GM21447 (cell line): Measurements from ENCODE around the gene CACNA1E.

ENCODE experiments used
- ATAC-seq: cut with Tn5 transposase; IDR thresholded peaks from one replicate; pipeline ENCODE4 v1.9.1; 2021; ENCODE audit not compliant: unreplicated experiment

Gene CACNA1E

DNA sequence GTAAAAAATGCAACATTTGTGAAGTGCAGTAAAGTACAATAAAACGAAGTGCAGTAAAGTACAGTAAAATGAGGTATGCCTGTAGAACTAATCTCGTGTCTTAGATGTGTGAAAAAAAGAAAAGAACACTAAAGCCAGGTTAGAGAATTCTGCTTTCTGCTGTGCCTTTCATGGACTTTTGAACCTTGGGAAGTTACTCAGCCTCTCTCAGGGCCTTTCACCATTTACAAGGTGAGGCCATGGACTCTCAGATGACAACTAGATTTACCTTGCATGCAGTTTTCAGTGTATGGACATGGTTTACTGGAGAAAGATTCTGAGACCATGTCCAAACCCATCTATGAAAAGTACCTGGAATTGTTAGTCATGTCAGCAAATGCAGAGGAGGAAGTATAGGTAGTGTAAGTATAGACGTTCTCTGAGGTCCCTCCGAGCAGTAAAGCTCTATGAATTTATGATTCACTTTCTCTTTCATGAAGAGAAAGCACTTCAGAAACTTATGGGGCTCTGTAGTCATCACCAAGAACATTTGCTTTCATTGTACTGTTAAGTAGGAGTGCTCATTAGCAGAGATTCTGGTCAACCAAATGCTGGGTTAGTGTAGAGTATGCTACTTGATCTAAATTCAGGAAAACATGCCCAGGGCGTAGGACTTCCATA lies 143.1 kb downstream of the CACNA1E start:
- ATAC-seq, result no peak

DNA sequence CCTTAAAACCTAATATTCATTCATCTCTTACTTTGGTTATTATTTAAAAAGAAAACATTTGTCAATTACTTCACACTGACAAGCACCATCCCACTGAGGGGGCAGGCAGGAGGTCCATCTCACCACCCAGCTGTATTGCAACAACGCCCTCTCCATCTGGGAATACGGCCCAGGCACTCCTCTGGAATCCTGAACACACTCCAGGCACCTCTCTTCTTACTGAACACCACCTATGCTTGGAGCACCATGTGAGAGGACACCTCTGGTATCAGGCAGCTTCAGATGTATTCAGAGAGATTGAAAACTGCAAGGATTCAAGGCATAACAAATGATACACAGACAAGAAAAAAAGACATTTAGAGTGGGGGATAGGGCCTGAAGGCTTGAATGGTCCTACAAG lies 147.1 kb downstream of the CACNA1E start:
- no peak for ATAC-seq

DNA sequence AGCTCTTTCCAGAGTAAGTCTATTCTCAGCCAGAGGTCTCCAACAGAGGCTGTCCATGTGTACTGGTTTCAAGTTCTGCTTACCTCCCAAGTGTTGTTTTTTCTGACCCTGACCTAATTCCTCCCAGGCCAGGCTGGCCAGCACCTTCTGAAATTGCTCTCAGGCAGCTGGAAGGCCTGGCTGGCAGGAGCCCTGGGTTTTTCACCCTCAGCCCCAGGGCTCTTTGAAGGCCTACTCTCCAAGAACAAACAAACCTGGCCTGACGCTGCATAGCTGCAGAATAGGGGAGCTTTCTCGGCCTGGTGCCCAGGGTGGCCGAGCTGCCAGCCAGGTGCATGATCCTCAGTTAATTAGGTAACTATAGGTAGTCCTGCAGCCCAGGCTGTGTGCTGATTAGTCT lies 147.5 kb downstream of the CACNA1E start:
- no peak for ATAC-seq

DNA sequence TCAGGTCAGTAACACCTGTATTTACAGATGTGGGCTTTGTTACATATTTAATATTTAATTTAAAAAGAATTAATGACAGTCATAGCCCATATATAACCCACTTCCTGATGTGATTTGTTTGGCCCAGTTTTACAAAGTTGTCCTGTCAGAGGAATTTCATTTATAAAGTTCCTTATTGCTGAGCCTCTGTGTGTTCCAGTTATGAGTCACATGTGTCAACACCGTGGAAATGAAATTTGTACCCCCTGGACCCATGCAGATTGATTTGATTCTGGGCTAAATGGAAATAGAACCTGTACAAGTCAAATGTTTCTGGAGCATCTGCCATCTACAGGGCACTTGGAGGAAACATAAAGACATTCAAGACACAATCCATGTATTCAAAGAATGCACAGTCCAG lies 149.2 kb downstream of the CACNA1E start:
- no peak for ATAC-seq

DNA sequence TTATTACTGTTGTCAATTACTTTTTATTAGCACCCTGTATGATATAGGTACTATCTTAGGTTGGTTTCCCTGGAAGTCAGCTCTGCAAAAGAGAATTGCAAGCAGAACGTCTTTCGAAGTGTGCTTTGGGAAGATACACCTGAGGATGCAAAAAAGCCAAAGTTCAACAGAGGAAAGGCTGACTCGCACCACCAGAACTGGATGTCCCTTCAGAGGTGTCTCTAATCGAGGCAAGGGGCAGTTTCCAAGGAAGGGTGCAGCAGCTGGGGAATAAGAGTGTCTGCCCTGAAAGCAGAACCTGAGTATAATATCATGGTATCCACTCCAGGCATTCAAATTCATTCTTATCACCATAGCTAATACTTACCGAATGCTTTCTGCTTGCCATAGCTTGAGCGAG lies 149.6 kb downstream of the CACNA1E start:
- ATAC-seq, result no peak

DNA sequence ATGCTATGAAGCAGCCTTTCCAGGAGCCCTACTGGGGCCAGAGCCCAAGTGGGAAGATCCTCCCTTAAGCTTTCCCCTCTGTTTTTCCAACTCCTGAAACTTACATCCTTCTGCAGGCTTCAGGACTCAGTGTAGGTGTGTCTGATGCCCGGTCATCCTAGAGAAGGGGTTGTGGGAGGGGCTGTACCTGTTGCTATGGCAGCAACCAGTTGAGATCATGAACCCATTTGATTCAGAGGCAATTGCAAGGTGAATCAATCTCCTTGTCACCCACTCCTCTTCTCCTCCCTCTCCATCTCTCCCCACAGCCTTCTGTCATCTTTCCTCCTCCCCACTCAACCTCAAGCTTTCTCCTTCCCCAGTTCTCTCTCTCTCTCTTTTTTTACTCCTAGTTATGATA lies 151.8 kb downstream of the CACNA1E start:
- no peak for ATAC-seq

DNA sequence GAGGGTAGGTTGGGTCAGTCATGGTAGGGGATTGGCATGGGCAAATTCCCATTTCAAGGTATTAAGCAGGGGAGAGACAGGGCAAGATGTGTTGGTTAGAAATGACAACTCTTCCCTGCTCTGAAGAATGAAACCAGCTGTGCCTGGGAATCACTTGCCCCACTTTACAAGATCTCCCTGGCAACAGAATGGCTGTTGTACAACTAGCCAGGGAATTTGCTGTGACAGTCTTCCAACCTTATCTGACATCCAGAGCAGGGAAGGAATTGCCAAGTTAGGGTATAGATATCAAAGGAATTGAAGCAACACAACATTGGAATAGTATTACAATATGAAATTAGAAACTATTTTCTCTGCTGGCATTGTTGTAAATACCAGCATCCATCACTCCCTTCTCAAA lies 154.7 kb downstream of the CACNA1E start:
- ATAC-seq, result no peak

DNA sequence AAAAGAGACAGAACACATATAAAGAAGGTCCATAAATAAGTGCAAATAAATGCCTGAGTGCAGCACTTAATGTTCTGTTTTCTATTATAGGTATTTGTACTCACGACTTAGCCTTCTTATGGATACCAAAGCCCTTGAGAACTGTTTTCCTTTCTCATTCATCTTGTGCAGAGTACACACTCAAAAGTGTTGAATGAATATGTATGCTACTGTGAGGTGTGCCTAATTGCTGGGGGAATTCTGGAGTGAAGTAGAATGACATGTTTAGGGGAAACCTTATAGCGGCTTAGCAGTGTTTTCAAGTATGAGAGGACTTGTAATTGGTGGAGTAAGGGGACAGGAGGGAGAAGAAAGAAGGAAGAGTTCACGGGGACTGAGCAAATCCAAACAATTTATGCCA lies 157.6 kb downstream of the CACNA1E start:
- no peak for ATAC-seq

DNA sequence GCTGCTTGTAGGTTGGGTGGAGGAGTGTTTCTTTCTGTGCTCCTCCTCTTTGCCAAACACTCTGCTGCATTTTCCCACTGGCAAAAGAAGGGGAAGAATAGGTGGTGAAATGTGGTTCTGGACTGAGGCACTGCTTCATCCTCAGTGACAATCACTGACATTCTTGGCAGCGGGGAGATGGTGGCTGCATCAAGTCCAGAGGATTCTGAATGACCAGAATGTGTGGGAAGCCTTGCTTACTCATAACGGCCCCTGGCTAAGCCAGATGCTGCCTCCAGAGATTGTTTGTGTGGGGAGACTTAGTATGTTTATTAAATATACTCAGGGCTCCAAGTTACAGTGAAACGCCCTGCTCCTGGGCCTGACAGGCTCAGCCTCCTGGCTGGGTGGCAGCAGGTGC lies 160.3 kb downstream of the CACNA1E start:
- ATAC-seq, result no peak

DNA sequence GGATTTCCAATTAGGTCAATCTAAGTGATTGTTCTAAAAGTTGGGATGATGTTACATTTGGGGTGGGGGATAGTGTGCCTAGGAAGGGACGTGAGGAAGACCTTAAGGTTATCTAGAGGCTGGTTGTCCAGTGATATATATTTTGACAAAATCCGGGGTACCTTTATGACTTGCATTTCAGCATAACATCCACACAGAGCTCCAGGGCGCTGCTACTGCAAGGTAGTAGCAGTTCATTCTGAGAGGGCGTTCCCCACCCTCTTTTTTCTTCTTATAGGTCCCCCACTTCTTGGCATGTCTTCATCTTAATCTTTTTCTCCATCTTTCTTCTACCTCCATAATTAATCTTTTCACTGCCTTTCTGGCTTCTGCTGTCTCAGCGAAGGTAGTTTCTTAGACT lies 161.9 kb downstream of the CACNA1E start:
- no peak for ATAC-seq

DNA sequence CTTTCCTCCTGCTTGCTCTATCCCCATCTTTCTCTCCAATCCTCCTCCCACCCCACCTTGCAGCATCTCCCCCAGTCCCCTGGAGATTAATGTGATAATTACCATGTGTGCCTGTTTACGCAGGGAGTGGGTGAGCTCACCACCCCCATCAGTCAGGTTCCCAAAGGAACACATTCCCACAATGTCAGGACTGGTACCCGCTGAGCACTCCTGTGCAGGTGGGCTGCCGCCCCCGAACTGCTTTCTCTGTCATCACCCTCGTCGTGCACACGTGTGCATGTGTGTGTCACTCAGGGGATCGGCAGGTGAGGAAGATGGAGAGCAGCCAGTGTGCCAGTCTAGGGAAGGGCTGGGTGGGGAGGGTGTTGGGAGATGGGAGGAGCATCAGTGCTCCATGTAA lies 163.4 kb downstream of the CACNA1E start:
- ATAC-seq, result no peak

DNA sequence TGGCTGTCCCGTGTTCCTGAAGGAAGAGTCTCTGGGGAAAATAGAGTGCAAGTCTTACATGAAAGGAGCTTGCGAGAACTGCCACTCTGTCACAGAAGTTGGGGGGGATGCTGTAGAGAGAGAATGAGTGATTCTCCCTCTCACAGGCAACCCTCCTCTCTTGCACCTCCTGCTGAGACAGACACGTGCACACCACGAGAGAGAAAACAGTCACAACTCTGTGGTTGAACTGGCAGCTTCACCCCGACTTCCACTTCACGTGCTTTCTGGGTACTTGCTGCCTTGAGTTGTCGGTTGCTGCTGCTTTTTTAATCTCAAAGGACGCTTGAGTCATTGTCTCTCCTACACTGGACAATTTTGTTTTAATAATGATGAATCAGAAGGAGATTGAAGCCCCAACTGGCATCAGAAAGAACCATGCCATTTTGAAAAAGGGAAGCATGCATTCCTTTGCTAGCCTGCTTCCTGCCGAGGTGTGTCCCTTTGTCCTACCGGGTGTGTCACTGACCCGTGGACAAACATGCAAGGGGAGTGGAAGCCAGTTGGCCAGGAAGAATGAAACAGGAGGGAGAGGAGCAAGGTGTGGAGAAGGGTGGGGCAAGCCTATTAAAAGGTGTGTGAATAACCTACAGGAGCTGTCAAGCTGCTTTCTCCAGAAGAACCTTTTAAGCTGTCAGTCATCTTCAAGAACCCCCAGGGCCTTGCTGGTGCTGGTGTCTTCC lies 164.2 kb downstream of the CACNA1E start:
- ATAC-seq, result no peak

DNA sequence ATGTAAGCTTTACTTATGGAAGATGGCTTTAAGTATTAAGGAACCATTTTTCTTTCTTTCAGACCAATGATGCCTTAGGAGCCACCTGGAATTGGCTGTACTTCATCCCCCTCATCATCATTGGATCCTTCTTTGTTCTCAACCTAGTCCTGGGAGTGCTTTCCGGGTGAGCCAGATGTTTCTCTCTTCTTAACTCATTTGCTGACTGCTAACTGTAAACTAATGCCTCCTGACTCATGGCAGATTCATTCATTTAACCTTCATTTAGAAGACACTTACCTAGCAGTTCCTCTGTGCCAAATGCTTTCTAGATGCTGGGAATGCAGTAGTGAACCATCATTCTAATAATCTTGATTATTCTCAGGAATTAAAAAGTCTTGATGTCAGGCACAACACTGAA lies 168.0 kb downstream of the CACNA1E start:
- ATAC-seq, result no peak

DNA sequence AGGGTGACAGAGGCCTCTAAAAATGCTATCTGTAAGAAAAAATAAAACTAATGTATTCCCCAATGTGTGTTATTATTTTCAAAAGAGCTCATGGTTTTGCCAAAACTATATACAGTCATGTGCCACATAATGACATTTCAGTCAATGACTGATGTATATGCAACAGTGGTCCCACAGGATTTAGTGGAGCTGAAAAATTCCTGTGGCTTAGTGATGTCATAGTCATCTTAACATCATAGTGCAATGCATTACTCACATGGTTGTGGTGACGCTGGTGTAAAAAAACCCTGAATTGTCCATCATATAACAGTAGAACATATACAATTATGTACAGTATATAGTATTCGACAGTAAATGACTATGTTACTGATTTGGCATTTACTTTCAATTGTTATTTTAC lies 172.4 kb downstream of the CACNA1E start:
- ATAC-seq, result no peak

DNA sequence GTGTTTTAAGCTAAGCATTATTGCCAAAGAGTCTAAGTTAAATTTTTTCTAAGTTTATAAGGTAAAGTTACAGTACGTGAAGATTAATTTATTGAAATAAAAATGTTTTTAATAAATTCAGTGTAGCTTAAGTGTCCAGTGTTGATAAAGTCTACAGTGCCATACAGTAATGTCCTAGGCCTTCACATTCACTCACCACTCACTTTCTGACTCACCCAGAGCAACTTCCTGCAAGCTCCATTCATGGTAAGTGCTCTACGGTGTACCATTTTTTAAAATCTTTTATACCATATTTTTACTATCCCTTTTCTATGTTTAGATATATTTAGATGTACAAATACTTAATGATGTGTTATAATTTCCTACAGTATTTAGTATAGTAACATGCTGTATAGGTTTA lies 173.2 kb downstream of the CACNA1E start:
- ATAC-seq, result no peak

DNA sequence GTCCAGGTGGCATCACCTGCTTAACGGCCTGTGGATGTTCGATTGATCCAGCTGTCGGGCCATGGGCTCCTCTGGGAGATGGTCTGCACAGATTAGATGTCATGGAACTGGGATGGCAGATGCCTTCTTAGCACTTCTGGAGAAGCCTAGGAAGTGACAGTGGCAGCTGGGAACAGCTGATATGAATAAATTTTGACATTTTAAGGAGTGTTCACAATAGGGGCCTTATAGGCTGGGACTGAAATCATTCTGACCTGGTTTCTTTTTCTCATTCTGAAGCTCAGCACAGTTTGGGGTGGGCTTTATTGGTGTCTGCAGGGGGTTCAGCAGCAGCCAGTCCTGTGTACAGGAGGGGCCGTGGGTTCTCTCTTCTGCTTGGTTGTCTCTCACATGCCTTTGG lies 175.3 kb downstream of the CACNA1E start:
- no peak for ATAC-seq

DNA sequence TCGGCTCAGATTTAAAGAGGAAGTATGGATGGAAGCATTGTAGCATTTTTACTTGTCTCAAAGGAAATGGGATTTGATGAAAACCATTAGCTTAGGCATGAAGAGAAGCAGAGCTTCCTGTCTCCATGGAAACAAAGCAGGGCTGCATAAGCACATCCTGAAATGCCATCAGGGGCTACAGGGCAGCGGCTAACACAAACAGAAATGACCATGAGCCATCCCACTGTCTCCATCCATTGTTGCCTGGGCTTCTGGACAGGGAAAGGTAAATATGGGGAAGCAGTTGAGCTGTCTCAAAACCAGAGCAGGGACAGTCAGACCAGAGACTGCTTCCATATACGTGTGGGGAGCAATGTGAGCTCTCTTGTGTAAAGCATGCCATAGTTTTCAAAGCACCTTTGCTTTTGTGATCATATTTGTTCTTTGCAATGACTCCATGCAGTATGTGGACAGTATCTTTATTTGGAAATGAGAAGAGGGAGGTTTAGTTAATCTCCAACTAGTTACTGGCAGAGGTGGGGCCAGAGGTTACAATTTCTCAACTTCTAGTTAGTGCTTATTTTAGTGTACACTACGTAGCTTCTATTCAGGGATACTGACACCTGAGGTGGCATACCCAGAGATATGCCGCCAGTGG lies 176.1 kb downstream of the CACNA1E start:
- no peak for ATAC-seq

DNA sequence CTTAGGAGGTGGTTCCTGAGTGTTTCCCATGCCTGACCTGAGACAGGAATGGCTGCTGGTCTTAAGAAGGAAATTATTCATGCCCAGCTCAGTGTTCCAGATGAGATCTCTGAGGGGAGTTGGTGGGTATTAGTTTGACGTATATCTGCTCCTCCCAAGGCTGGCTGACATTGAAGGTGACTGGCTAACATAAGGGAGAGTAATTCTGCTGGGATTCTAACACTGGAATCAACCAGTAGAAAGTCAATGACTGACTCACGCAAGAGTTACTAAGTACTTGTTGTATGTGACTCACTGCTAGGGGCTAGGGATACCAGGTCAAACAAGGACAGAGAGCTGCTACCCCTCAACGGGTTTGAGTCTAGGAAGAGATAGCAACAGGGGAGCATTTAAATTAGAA lies 177.3 kb downstream of the CACNA1E start:
- no peak for ATAC-seq

DNA sequence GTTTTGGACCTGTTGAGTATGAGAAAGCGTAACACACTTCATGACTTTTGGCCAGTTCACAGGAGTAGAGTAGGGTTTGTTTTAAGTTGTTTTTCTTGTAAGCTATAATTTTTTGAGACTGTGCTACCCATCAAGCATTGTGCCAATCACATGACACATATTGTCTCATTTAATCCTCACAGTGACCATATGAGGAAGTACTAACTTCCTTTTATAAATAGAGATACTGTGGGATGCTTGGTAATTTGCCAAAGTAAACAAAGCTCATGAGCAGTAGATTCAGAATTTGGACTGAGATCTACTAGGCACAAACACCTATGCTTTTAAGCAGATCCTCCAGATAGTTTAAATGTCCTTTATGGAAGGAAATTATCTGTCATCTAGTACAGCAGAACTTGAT lies 178.3 kb downstream of the CACNA1E start:
- ATAC-seq, result no peak

DNA sequence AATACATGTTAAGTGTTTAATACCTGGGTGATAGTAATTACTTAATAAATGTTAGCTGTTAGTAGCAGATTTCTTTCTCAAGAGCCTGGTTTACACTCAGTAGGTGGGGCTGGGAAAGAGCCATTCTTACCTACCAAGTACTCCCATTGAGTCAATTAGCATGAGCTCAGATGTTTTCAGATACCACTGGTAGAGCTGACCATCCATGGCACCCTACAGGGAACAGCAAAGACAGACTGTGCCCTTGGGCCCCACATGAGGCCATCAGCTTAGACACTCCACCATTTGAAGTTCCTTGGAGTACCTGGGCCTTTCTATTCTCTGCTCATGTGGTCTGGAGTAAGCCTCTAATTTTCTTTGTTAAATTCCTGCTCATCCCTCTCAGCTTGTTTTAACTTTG lies 179.3 kb downstream of the CACNA1E start:
- ATAC-seq, result no peak

DNA sequence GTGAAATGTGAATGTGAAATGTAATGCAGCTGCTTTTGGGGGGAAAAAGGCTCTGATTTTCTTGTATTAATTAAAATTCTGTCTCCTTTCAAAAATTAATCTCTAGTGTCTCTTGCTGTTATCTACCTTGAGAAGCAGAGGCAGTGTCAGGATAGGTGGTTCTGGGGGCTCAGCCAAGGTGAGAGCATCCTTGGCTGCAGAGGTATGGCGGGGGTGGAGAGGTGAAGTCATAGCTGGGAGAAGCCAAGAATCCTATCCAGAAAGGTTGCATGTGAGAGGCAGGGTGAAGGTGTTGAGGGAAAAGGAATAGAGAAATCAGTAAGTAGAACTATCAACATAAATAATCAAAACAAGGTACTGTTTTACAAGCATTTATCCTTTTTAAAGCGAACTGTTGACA lies 181.2 kb downstream of the CACNA1E start:
- no peak for ATAC-seq

DNA sequence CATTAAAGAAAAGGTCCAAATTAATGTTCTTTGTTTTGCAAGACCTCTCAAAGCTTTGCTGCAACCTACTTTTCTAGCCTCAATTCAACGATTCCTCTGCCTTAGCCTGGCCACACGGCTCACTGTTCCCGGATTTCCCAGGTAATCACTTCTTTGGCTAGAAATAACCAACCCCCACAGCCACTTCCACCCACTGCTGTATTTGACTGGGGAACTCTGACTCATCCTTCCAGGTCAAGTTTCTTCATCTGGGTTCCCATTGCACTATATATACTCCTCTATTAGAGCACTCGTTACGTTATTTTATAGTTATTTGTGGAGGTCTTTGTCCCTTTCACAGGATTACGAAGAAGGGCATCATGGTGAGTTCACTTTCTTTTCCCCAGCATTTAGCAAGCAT lies 185.9 kb downstream of the CACNA1E start:
- ATAC-seq, result no peak

DNA sequence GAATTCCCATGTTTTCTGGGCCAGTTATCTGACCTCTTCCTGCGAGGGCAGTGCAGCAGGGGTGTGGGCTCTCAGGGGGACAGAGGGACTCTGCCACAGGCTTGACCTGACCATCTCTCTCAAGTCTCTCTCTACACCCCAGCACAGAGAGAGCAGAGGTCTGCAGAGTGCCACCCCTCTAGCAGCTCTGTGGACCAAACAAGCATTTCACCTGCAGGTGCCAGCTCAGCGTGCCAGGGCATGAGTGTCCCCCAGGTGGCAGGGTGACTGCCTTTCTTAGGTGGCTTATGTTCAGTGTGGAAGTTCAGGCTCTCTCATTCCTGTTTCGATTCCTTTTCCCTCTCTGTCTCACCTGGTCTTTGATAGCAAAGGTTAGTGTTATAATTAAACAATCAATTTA lies 191.3 kb downstream of the CACNA1E start:
- no peak for ATAC-seq
